Duodenal mucosa (tissue), 2 donors: ENCODE data around the gene SOWAHA.

Experiments
- H3K27ac ChIP-seq: one replicate; pipeline ENCODE4 v1.7.0; 2013; ENCODE audit warnings: low read depth, low read length
- H3K27me3 ChIP-seq, 2 donors: one replicate each; pipeline ENCODE4 v1.7.0; 2013; ENCODE audit warnings: low read length in 2 of 2, control low read depth in 1 of 2; ENCODE audit not compliant: insufficient read depth in 2 of 2, control insufficient read depth in 1 of 2
- H3K36me3 ChIP-seq, 2 donors: one replicate each; pipeline ENCODE4 v1.7.0; 2013; ENCODE audit warnings: low read length in 2 of 2, control low read depth in 1 of 2; ENCODE audit not compliant: insufficient read depth in 2 of 2, control insufficient read depth in 1 of 2
- H3K4me1 ChIP-seq, 2 donors: one replicate each; pipeline ENCODE4 v1.7.0; 2013; ENCODE audit warnings: low read length in 2 of 2, control low read depth in 1 of 2; ENCODE audit not compliant: insufficient read depth in 2 of 2, control insufficient read depth in 1 of 2
- H3K4me3 ChIP-seq, 2 donors: one replicate each; pipeline ENCODE4 v1.7.0; 2013; ENCODE audit warnings: low read length in 2 of 2, low read depth in 1 of 2
- H3K9ac ChIP-seq, 2 donors: one replicate each; pipeline ENCODE4 v1.7.0; 2013; ENCODE audit warnings: low read length in 2 of 2, low read depth in 1 of 2
- H3K9me3 ChIP-seq, 2 donors: one replicate each; pipeline ENCODE4 v1.7.0; 2013; ENCODE audit warnings: low read length in 2 of 2, control low read depth in 1 of 2; ENCODE audit not compliant: control insufficient read depth in 1 of 2

Gene SOWAHA

GRCh38 chr5:132824426-132824825, 11.3 kb downstream of the SOWAHA start:
- H3K4me1 ChIP-seq = peaks cover 10 to 21% of the 10 kb centered on the region in 2 donors
- H3K27me3 ChIP-seq = peaks cover 0 to 4% of the 10 kb centered on the region in 2 donors
- no peak overlapping the region for H3K4me3 ChIP-seq
- H3K27ac ChIP-seq = no peak overlapping the region
- H3K9ac ChIP-seq = no peak overlapping the region
- H3K36me3 ChIP-seq = peaks cover 4 to 8% of the 10 kb centered on the region in 2 donors
- H3K9me3 ChIP-seq = no peaks in the 10 kb centered on the region

DNA sequence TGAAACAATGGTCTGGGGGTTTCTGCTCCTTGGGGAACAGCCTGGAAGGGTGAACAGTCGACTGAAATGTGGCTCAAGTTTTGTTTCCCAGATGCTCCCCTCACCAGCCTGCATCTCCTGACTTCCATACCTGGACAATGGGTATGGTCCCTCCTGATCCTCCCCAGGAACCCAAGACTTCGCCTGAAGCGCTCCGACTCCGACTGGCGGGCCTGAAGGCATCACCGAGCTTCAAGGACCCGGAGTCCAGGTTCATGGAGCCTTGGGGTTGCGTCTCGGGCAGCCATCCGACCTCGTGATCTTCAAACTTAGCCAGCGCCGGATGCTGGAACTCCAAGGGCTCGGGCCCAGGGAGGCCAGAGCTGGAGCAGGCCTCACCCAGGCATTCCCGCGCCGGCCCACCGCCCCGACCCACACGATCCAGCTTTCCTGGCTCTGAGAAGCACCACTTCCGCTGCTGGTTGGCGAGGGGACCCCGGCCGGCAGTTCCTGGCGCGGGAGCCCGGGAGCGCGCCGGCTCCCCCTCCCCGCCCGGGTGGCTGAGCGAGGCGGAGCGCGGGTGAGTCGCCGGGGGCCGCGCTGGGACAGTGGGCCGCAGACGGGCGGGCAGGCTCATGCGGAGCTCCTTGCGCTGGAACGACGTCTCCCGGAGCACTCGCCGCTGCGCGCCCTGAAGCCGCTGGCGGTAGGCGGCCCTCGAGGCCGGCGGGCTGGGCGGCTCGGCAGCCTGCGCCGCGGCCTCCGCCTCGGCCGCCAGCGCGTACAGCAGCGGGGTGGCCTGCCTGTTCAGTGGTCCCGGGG, 12.1 kb downstream of the SOWAHA start:
- peaks cover 4 to 8% of the 10 kb centered on the region in 2 donors for H3K36me3 ChIP-seq
- H3K27me3 ChIP-seq = peaks cover 0 to 6% of the 10 kb centered on the region in 2 donors
- no peaks in the 10 kb centered on the region for H3K9me3 ChIP-seq
- H3K4me3 ChIP-seq = no peak overlapping the region
- H3K4me1 ChIP-seq = peaks cover 14 to 16% of the 10 kb centered on the region in 2 donors
- H3K9ac ChIP-seq = no peak overlapping the region
- no peak overlapping the region for H3K27ac ChIP-seq

GRCh38 chr5:132825834-132826391, 12.8 kb downstream of the SOWAHA start:
- no peaks in the 10 kb centered on the region for H3K9me3 ChIP-seq
- H3K27ac ChIP-seq = no peak overlapping the region
- H3K36me3 ChIP-seq = peaks cover 4 to 8% of the 10 kb centered on the region in 2 donors
- H3K4me1 ChIP-seq = peaks cover 14 to 16% of the 10 kb centered on the region in 2 donors
- peaks cover 0 to 6% of the 10 kb centered on the region in 2 donors for H3K27me3 ChIP-seq
- no peak overlapping the region for H3K4me3 ChIP-seq
- H3K9ac ChIP-seq = no peak overlapping the region

DNA sequence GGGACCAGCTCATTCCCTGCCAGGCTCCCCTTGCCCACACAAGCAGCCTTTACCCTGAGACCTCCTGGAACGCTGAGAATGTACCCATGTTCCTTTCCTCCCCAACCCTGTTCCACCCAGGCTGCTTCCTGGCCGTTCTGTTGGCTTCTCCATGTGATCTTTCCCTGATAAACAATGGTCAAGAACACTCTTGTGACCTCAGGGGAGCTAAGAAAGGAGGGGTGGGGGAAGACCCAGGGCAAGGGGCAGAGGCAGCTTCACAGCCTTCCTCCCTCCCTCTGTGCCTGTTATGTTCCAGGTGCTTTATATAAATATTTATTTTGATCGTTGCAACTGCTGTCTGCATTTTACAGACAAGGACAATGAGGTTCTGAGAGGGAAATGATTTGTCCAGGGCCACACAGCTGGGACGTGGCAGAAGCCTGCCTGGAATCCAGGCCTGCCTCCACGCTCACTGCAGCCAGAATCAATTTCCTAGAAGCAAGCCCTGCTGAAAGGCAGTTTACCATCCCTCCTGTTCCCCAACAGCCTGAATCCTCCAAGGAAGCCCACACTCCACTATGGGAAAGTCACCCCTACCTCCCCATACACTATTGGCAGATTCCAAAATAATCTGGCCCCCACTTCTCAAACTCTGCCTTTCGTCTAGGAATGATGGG, 13.5 kb downstream of the SOWAHA start:
- Histone ChIP-seq H3K4me3 (no peak overlapping the region), H3K4me1 (peaks cover 20 to 22% of the 10 kb centered on the region in 2 donors), H3K27me3 (peaks cover 0 to 6% of the 10 kb centered on the region in 2 donors)

GRCh38 chr5:132827943-132828673, 15.0 kb downstream of the SOWAHA start:
- peaks cover 4 to 8% of the 10 kb centered on the region in 2 donors for H3K36me3 ChIP-seq
- no peak overlapping the region for H3K27ac ChIP-seq
- H3K27me3 ChIP-seq = peaks cover 0 to 6% of the 10 kb centered on the region in 2 donors
- peaks cover 21 to 24% of the 10 kb centered on the region in 2 donors for H3K4me1 ChIP-seq
- no peaks in the 10 kb centered on the region for H3K9me3 ChIP-seq
- no peak overlapping the region for H3K4me3 ChIP-seq
- H3K9ac ChIP-seq = no peak overlapping the region

More for the DNA sequence above, 13.5 kb downstream of the SOWAHA start:
- H3K9ac ChIP-seq = no peak overlapping the region
- H3K36me3 ChIP-seq = peaks cover 4 to 8% of the 10 kb centered on the region in 2 donors
- H3K9me3 ChIP-seq = no peaks in the 10 kb centered on the region
- H3K27ac ChIP-seq = no peak overlapping the region

DNA sequence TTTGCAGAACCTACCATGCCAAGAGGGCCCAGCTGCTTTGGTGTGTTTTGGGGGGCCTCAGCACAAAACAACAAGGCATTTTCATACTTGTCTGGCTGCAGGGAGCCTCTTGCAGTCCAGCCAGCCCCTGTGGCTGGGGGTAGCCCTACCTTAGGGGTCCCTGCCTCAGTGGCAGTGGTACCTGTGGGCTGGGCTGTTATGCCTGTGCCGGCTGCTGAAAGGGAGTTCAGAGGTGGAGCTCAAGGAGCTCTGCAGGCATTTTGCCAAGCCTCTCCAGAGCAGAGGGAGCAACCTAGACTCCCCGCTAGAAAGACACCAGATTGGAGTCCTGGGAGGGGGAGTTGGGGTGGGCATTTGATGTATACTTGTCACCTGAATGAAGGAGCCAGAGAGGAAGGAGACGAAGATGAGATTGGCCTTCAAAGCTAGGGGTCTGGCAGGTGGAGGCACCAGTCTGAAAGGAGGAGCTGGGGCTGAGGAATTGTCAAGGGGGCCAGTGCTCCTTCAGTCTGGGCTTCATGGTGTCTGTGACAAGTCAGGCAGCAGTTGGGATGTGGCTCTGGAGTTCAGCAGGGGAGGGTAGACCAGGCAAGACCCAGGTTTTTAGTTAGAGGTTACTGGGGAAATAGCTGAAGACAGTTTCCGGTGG, 15.9 kb downstream of the SOWAHA start:
- Histone ChIP-seq H3K27me3 (peaks cover 0 to 6% of the 10 kb centered on the region in 2 donors), H3K27ac (no peak overlapping the region), H3K9ac (peak overlapping the region; percentile 76 to 93), H3K9me3 (no peaks in the 10 kb centered on the region), H3K4me3 (peak overlapping the region; percentile 76 to 79), H3K4me1 (peaks cover 21 to 24% of the 10 kb centered on the region in 2 donors), H3K36me3 (peaks cover 4% of the 10 kb centered on the region in 2 donors)

DNA sequence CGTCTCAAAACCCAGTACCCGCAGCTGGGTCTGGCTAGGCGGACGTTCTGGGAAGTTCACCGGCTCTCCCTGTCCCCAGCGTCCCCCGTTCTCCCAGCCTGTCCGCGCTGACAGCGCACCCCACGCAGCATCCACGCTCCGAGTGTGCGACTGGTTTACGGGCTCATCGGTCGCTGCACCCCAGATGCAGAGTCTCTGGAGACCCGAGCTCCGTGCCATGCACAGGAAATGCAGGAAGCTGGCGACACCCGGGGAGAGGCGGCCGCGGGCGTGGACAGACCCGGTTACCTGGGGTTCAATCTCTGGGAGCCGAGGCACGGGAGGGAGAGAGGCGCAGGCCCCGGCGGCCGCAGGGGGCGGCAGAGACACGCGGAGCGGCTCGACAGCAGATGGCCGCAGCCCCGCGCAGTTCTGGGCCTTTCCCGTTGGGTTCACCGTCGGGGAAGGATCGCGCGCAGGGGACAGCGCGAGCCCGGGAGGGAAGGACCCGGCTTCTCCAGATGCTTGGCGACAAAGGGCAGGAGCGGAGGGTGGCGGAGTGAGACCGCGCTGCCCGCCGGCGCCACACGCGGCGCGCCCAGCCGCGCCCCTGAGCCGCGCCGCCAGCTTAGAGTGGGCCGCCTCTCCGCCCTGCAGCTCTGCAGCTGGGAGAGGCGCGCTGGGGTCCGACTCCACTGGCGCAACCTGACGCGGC, 16.8 kb downstream of the SOWAHA start:
- peaks cover 0 to 6% of the 10 kb centered on the region in 2 donors for H3K27me3 ChIP-seq
- peak overlapping the region; percentile 76 to 93 for H3K9ac ChIP-seq
- H3K27ac ChIP-seq = peak overlapping the region; percentile 80

GRCh38 chr5:132830436-132831094, 17.5 kb downstream of the SOWAHA start, which contains the start of gene SHROOM1:
SHROOM1 (minus strand) TSS chr5:132830647; CDS start chr5:132826140, 4,507 bp downstream.
- Histone ChIP-seq H3K36me3 (no peaks in the 10 kb centered on the region), H3K9me3 (no peaks in the 10 kb centered on the region), H3K4me1 (peaks cover 21 to 24% of the 10 kb centered on the region in 2 donors), H3K9ac (peak within 1 kb of the TSS; percentile 76 to 93), H3K27me3 (peaks cover 0 to 6% of the 10 kb centered on the region in 2 donors), H3K27ac (peak within 1 kb of the TSS; percentile 80), H3K4me3 (peak within 1 kb of the TSS; percentile 76 to 79)

More for the DNA sequence above, 16.8 kb downstream of the SOWAHA start:
- no peaks in the 10 kb centered on the region for H3K9me3 ChIP-seq
- peaks cover 21 to 24% of the 10 kb centered on the region in 2 donors for H3K4me1 ChIP-seq
- peaks cover 0 to 3% of the 10 kb centered on the region in 2 donors for H3K36me3 ChIP-seq
- peak overlapping the region; percentile 76 to 79 for H3K4me3 ChIP-seq
